Endothelial cell of umbilical vein (primary cell): Measurements from ENCODE around the gene SFSWAP. TPM values are rescaled to one million over a fixed set of nuclear protein-coding genes. Genes with fewer than 3 reads are reported as not detected.

Source experiments
- BruUV-seq: library from RNA; stranded (reverse); fragments of 400-500 nt; replicated peaks from 2 replicates; lab custom pipeline; 2021; lab: Mats Ljungman, UMichigan
- CTCF ChIA-PET: fragments of 300-600, 350-600 bp; sonication (Branson Sonifier 250); formaldehyde crosslinking; loops from one replicate; lab custom pipeline; 2021; ENCODE audit warnings: antibody characterized with exemption, inconsistent platforms; lab: Charles Lee
- POLR2A ChIA-PET: fragments of 300-600, 350-600 bp; sonication (Branson Sonifier 250); formaldehyde crosslinking; loops from one replicate; lab custom pipeline; 2021; ENCODE audit warnings: antibody characterized with exemption, inconsistent platforms; lab: Charles Lee
- DNase-seq: peaks from one replicate; pipeline ENCODE4 v3.0.0-alpha.2; 2011; ENCODE audit warnings: low read depth, low spot score
- FAIRE-seq: peaks from 2 replicates; lab custom pipeline; 2011; peaks lifted over from hg19 to GRCh38; lab: Jason Lieb, UNC
- H2AFZ ChIP-seq: 2 replicates; pipeline ENCODE4 v1.6.0; 2012; ENCODE audit warnings: low read depth, low read length, control low read depth, inconsistent platforms
- H3K27ac ChIP-seq: 2 replicates; pipeline ENCODE4 v1.5.1; 2011; ENCODE audit warnings: low read depth, mild to moderate bottlenecking, control low read depth, low read length, moderate library complexity; ENCODE audit not compliant: insufficient read depth
- H3K27me3 ChIP-seq, 2 experiments: 2 replicates each; pipeline versions ENCODE4 v1.6.0 to v1.6.1; 2011; ENCODE audit warnings: low read length in 2 of 2, mixed read lengths in 1 of 2; ENCODE audit not compliant: control insufficient read depth in 2 of 2, insufficient read depth in 2 of 2
- H3K36me3 ChIP-seq, 2 experiments: 2 replicates in 1 of 2; 3 replicates in 1 of 2; pipeline ENCODE4 v1.5.1; 2011; ENCODE audit warnings: low read length in 2 of 2, mild to moderate bottlenecking in 1 of 2, moderate library complexity in 1 of 2; ENCODE audit not compliant: control insufficient read depth in 2 of 2, insufficient read depth in 2 of 2; ENCODE audit errors: extremely low read depth in 1 of 2
- H3K4me1 ChIP-seq: 3 replicates; pipeline ENCODE4 v1.5.1; 2011; ENCODE audit warnings: mild to moderate bottlenecking, low read length; ENCODE audit not compliant: control insufficient read depth, insufficient read depth; ENCODE audit errors: extremely low read depth
- H3K4me2 ChIP-seq: 2 replicates; pipeline ENCODE4 v1.6.1; 2011; ENCODE audit warnings: low read length, control low read depth, mixed read lengths; ENCODE audit not compliant: insufficient read depth
- H3K4me3 ChIP-seq, 3 experiments: fragments of 200-600 bp in 1 of 3; sonication (generic), shearing (Covaris generic) in 1 of 3; replicated peaks in 1 of 3; 2 replicates each; pipeline ENCODE4 v1.5.1; 2011 to 2016; ENCODE audit warnings: control low read depth in 3 of 3, low read length in 3 of 3, mild to moderate bottlenecking in 2 of 3, inconsistent platforms in 1 of 3, low read depth in 1 of 3, moderate library complexity in 1 of 3; ENCODE audit not compliant: insufficient read depth in 1 of 3
- H3K79me2 ChIP-seq: 2 replicates; pipeline ENCODE4 v1.6.0; 2012; ENCODE audit warnings: low read length, inconsistent platforms; ENCODE audit not compliant: control insufficient read depth, insufficient read depth
- H3K9ac ChIP-seq: replicated peaks from 2 replicates; pipeline ENCODE3; 2011; ENCODE audit warnings: low read length, control low read depth; ENCODE audit not compliant: insufficient read depth; ENCODE audit errors: extremely low read depth
- H3K9me1 ChIP-seq: replicated peaks from 3 replicates; pipeline ENCODE4 v1.6.0; 2011; ENCODE audit warnings: mild to moderate bottlenecking, low read length; ENCODE audit not compliant: control insufficient read depth, insufficient read depth; ENCODE audit errors: extremely low read depth
- H3K9me3 ChIP-seq: replicated peaks from 2 replicates; pipeline ENCODE4 v1.5.1; 2012; ENCODE audit warnings: low read length, inconsistent platforms; ENCODE audit not compliant: control insufficient read depth, insufficient read depth
- H4K20me1 ChIP-seq: replicated peaks from 2 replicates; pipeline ENCODE3; 2011; ENCODE audit warnings: mild to moderate bottlenecking, low read length; ENCODE audit not compliant: control insufficient read depth, insufficient read depth; ENCODE audit errors: extremely low read depth
- CTCF ChIP-seq, 2 donors: IDR thresholded peaks; 1 replicate in 1 of 2; 2 replicates in 1 of 2; pipeline ENCODE4 v1.5.1; 2011; ENCODE audit warnings: low read length in 2 of 2, mild to moderate bottlenecking in 2 of 2, moderate library complexity in 2 of 2, control low read depth in 1 of 2, inconsistent platforms in 1 of 2, low read depth in 1 of 2; ENCODE audit not compliant: insufficient read depth in 1 of 2; ENCODE audit errors: extremely low read depth in 1 of 2
- EZH2 ChIP-seq: IDR thresholded peaks from 2 replicates; pipeline ENCODE4 v1.6.1; 2012; ENCODE audit warnings: borderline replicate concordance, low read depth, mild to moderate bottlenecking, moderate library complexity, low read length, inconsistent platforms; ENCODE audit not compliant: severe bottlenecking
- FOS ChIP-seq: IDR thresholded peaks from 2 replicates; pipeline ENCODE4 v1.6.1; 2011; ENCODE audit warnings: mild to moderate bottlenecking, low read length, moderate library complexity, borderline replicate concordance; ENCODE audit not compliant: insufficient read depth
- GATA2 ChIP-seq: IDR thresholded peaks from 2 replicates; pipeline ENCODE4 v1.7.0; 2011; ENCODE audit warnings: low read depth, mild to moderate bottlenecking, moderate library complexity, mixed read lengths, low read length; ENCODE audit not compliant: insufficient read length, insufficient read depth
- JUN ChIP-seq: IDR thresholded peaks from 2 replicates; pipeline ENCODE4 v1.6.1; 2011; ENCODE audit warnings: borderline replicate concordance, low read depth; ENCODE audit not compliant: insufficient read length, insufficient read depth
- MAX ChIP-seq: IDR thresholded peaks from 2 replicates; pipeline ENCODE4 v1.6.1; 2011; ENCODE audit not compliant: insufficient read depth, insufficient read length
- MYC ChIP-seq: IDR thresholded peaks from one replicate; pipeline ENCODE4 v1.6.1; 2011; ENCODE audit warnings: mild to moderate bottlenecking, low read depth, low read length
- POLR2A ChIP-seq: IDR thresholded peaks from 2 replicates; pipeline ENCODE4 v1.6.1; 2012; ENCODE audit warnings: low read depth, mild to moderate bottlenecking, control low read depth, low read length
- POLR2AphosphoS5 ChIP-seq: IDR thresholded peaks from 2 replicates; pipeline ENCODE4 v1.6.1; 2012; ENCODE audit warnings: low read depth, mild to moderate bottlenecking, control low read depth, low read length, moderate library complexity; ENCODE audit not compliant: insufficient read depth
- dilution Hi-C: fragments of 300-500 bp; cut with MboI; formaldehyde crosslinking; loops from one replicate; pipeline ENCODE4 v1.15.0; 2019; ENCODE audit warnings: low sequenced_read_pairs; ENCODE audit not compliant: extremely low pct_ligation_motif_present
- intact Hi-C: fragments of 100-400 bp; cut with micrococcal nuclease; formaldehyde crosslinking; loops from one replicate; pipeline ENCODE4 v1.10.0; 2022
- polyA plus RNA-seq, 4 experiments: library from polyadenylated mRNA; depleted of rRNA in 3 of 4; stranded (reverse) in 3 of 4; unstranded in 1 of 4; fragments of >200 nt; gene quantifications; 2 replicates each; pipeline versions ENCODE4 v1.2.1 to v1.2.3, GENCODE V29; 2011 to 2012; ENCODE audit warnings: missing spikeins in 1 of 4
- total RNA-seq: library from RNA; stranded (reverse); gene quantifications from 2 replicates; pipeline ENCODE4 v1.2.3, GENCODE V29; 2021

The SFSWAP gene
- total and polyA plus RNA-seq, 2 donors (not counting 3 experiments of a cell fraction or from before 2014, with no cell fraction given) = 38.1 to 53.3 TPM

- CTCF ChIA-PET = interaction anchor here (1.4 to 1.8 kb wide), 4 partner anchors 9 to 56 kb away, joined by 4 to 6 read pairs (median 4); no protein-coding TSS in a partner anchor
- TF ChIP-seq JUN (no peak), MYC (no peak), FOS (no peak), EZH2 (no peak), MAX (no peak), GATA2 (no peak), CTCF (IDR thresholded peaks at IDR 0.05; ENCODE audit: extremely low read depth in 1 of 2, insufficient read depth in 1 of 2, low read depth in 1 of 2, low read length in 2 of 2) (no peak), POLR2AphosphoS5 (no peak), POLR2A (no peak)
- Histone ChIP-seq H3K36me3 (peaks cover 6 to 19% of the 10 kb centered on the region in 2 experiments), H3K79me2 (no peaks in the 10 kb centered on the region), H3K4me3 (no peak overlapping the region), H2AFZ (no peak overlapping the region), H3K4me1 (no peaks in the 10 kb centered on the region), H3K27me3 (no peaks in the 10 kb centered on the region), H3K9me1 (no peaks in the 10 kb centered on the region), H3K27ac (no peak overlapping the region), H3K4me2 (no peak overlapping the region), H3K9ac (no peak overlapping the region), H3K9me3 (no peaks in the 10 kb centered on the region), H4K20me1 (no peaks in the 10 kb centered on the region)
- no TSS peak for BruUV-seq
- DNase-seq (no peak), FAIRE-seq (no peak)
- POLR2A ChIA-PET = no interaction called here
- dilution Hi-C loops = no loop called here
- intact Hi-C loops = no loop called here
Measured at GRCh38 chr12:131773582-131774221, 62.8 kb downstream of the SFSWAP start.
